ENCODE data around the gene CLDN15.

Gene CLDN15

GRCh38 chr7:101243646-101244374 is 6.2 kb upstream of the CLDN15 start:
- DNase-seq = no peak

- no peak for DNase-seq
Measured at GRCh38 chr7:101241443-101242349, 4.1 kb upstream of the CLDN15 start.

- no peak for DNase-seq
Measured at GRCh38 chr7:101241015-101241363, 3.4 kb upstream of the CLDN15 start.

- no peak for DNase-seq
Measured at GRCh38 chr7:101240226-101241014, 2.8 kb upstream of the CLDN15 start.

- DNase-seq = no peak
Measured at GRCh38 chr7:101239951-101240220, 2.3 kb upstream of the CLDN15 start.

- DNase-seq = no peak
Measured at GRCh38 chr7:101239191-101239950, 1.8 kb upstream of the CLDN15 start.

GRCh38 chr7:101238226-101239182 is 902 bp upstream of the CLDN15 start:
- no peak for DNase-seq

- no peak for DNase-seq
Measured at GRCh38 chr7:101236292-101236835, 1.2 kb downstream of the CLDN15 start.

GRCh38 chr7:101235522-101235921 is 2.1 kb downstream of the CLDN15 start:
- DNase-seq = no peak

- DNase-seq = no peak
Measured at GRCh38 chr7:101235050-101235449, 2.6 kb downstream of the CLDN15 start.

GRCh38 chr7:101234636-101235035 is 3.0 kb downstream of the CLDN15 start:
- no peak for DNase-seq

- DNase-seq = no peak
Measured at GRCh38 chr7:101233907-101234547, 3.6 kb downstream of the CLDN15 start.

GRCh38 chr7:101232141-101232850 is 5.3 kb downstream of the CLDN15 start:
- DNase-seq = no peak

GRCh38 chr7:101231644-101232043 is 6.0 kb downstream of the CLDN15 start:
- no peak for DNase-seq

GRCh38 chr7:101226721-101227120 is 10.9 kb downstream of the CLDN15 start:
- no peak for DNase-seq

- DNase-seq = no peak
Measured at GRCh38 chr7:101225650-101226049, 12.0 kb downstream of the CLDN15 start.

GRCh38 chr7:101223528-101223927 is 14.1 kb downstream of the CLDN15 start:
- no peak for DNase-seq

GRCh38 chr7:101222275-101222830 is 15.2 kb downstream of the CLDN15 start:
- no peak for DNase-seq

- DNase-seq = no peak
Measured at GRCh38 chr7:101220295-101220694, 17.3 kb downstream of the CLDN15 start.

Measured in NCI-H1092 treated with DMSO at 0.1 percent for 48 hours (cell line).